WTC11 (cell line): ENCODE measurements around the gene RAB10. TPM values are rescaled to one million over a fixed set of nuclear protein-coding genes. Genes with fewer than 3 reads are reported as not detected.

Experiments used
- ATAC-seq: fragments of 200-7000 bp; cut with Tn5 transposase; 2 replicates; pipeline ENCODE4 v1.10.0; 2021; ENCODE audit warnings: mild to moderate bottlenecking, moderate library complexity
- CTCF ChIA-PET: fragments of 300-600 bp; sonication (Branson Sonifier 250); formaldehyde crosslinking; loops from one replicate; lab custom pipeline; 2021; ENCODE audit warnings: antibody characterized with exemption; lab: Charles Lee
- POLR2A ChIA-PET: fragments of 350-600 bp; sonication (Branson Sonifier 250); formaldehyde crosslinking; loops from one replicate; lab custom pipeline; 2021; ENCODE audit warnings: antibody characterized with exemption; lab: Charles Lee
- DNase-seq: peaks from one replicate; pipeline ENCODE4 v3.0.0; 2021; ENCODE audit warnings: low spot score
- H3K27ac Mint-ChIP-seq: 2 replicates; pipeline ENCODE4 v1.8.0; 2021; ENCODE audit warnings: mixed read lengths
- H3K27me3 Mint-ChIP-seq: 2 replicates; pipeline ENCODE4 v1.8.0; 2021; ENCODE audit warnings: low read depth, mild to moderate bottlenecking, moderate library complexity, mixed read lengths
- H3K36me3 Mint-ChIP-seq: 2 replicates; pipeline ENCODE4 v1.8.0; 2021; ENCODE audit warnings: mixed read lengths
- H3K4me1 Mint-ChIP-seq: 2 replicates; pipeline ENCODE4 v1.8.0; 2022; ENCODE audit warnings: mixed read lengths
- H3K4me3 Mint-ChIP-seq: 2 replicates; pipeline ENCODE4 v1.8.0; 2021; ENCODE audit warnings: mild to moderate bottlenecking, moderate library complexity, mixed read lengths
- H3K9me3 Mint-ChIP-seq: 2 replicates; pipeline ENCODE4 v1.8.0; 2021; ENCODE audit warnings: mixed read lengths
- AFF4 ChIP-seq: sonication (generic); formaldehyde crosslinking; IDR thresholded peaks from 2 replicates; pipeline ENCODE4 v1.8.1; 2023; ENCODE audit warnings: mild to moderate bottlenecking, missing genetic modification reagents, borderline replicate concordance
- ELF4 ChIP-seq: sonication (generic); formaldehyde crosslinking; IDR thresholded peaks from 2 replicates; pipeline ENCODE4 v1.8.1; 2022; ENCODE audit warnings: low read depth, mild to moderate bottlenecking, moderate library complexity, missing genetic modification reagents
- ETV6 ChIP-seq: sonication (generic); formaldehyde crosslinking; IDR thresholded peaks from 2 replicates; pipeline ENCODE4 v1.8.1; 2022; ENCODE audit warnings: mild to moderate bottlenecking, missing genetic modification reagents
- FOXK1 ChIP-seq: sonication (generic); formaldehyde crosslinking; IDR thresholded peaks from 2 replicates; pipeline ENCODE4 v1.8.0; 2022; ENCODE audit warnings: mild to moderate bottlenecking, moderate library complexity, missing genetic modification reagents
- FOXP1 ChIP-seq: sonication (generic); formaldehyde crosslinking; IDR thresholded peaks from 2 replicates; pipeline ENCODE4 v1.8.0; 2022; ENCODE audit warnings: missing genetic modification reagents, mild to moderate bottlenecking, moderate library complexity, borderline replicate concordance
- FOXP4 ChIP-seq: sonication (generic); formaldehyde crosslinking; IDR thresholded peaks from 2 replicates; pipeline ENCODE4 v1.8.0; 2022; ENCODE audit warnings: mild to moderate bottlenecking, missing genetic modification reagents
- GABPB1 ChIP-seq: sonication (generic); formaldehyde crosslinking; IDR thresholded peaks from 2 replicates; pipeline ENCODE4 v1.8.1; 2023; ENCODE audit warnings: mild to moderate bottlenecking, missing genetic modification reagents
- IRF2 ChIP-seq: sonication (generic); formaldehyde crosslinking; IDR thresholded peaks from 2 replicates; pipeline ENCODE4 v1.8.0; 2022; ENCODE audit warnings: low read depth, missing genetic modification reagents, borderline replicate concordance
- JAZF1 ChIP-seq: fragments of 250-450 bp; sonication (Bioruptor Pico); IDR thresholded peaks from 2 replicates; pipeline ENCODE4 v1.9.0; 2021; ENCODE audit warnings: moderate library complexity, mild to moderate bottlenecking, inconsistent platforms
- MXD4 ChIP-seq: fragments of 250-450 bp; sonication (Bioruptor Pico); IDR thresholded peaks from 2 replicates; pipeline ENCODE4 v1.8.0; 2021; ENCODE audit warnings: mild to moderate bottlenecking, moderate library complexity, borderline replicate concordance
- NR2C2 ChIP-seq: sonication (generic); formaldehyde crosslinking; IDR thresholded peaks from 2 replicates; pipeline ENCODE4 v1.8.0; 2022; ENCODE audit warnings: mild to moderate bottlenecking, missing genetic modification reagents
- TCF7 ChIP-seq: sonication (generic); formaldehyde crosslinking; IDR thresholded peaks from 2 replicates; pipeline ENCODE4 v1.8.0; 2022; ENCODE audit warnings: mild to moderate bottlenecking, low read depth, missing genetic modification reagents, moderate library complexity
- TEAD1 ChIP-seq: sonication (generic); formaldehyde crosslinking; IDR thresholded peaks from 2 replicates; pipeline ENCODE4 v1.8.0; 2022; ENCODE audit warnings: mild to moderate bottlenecking, missing genetic modification reagents
- USF1 ChIP-seq: sonication (generic); formaldehyde crosslinking; IDR thresholded peaks from 2 replicates; pipeline ENCODE4 v1.8.0; 2022; ENCODE audit warnings: mild to moderate bottlenecking, missing genetic modification reagents
- USF2 ChIP-seq: sonication (generic); formaldehyde crosslinking; IDR thresholded peaks from 2 replicates; pipeline ENCODE4 v1.8.1; 2023; ENCODE audit warnings: mild to moderate bottlenecking, missing genetic modification reagents, moderate library complexity
- ZNF232 ChIP-seq: sonication (generic); formaldehyde crosslinking; IDR thresholded peaks from 2 replicates; pipeline ENCODE4 v1.8.0; 2022; ENCODE audit warnings: mild to moderate bottlenecking, missing genetic modification reagents
- ZNF425 ChIP-seq: fragments of 250-450 bp; sonication (Bioruptor Pico); conservative IDR thresholded peaks from 2 replicates; pipeline ENCODE4 v1.9.0; 2021; ENCODE audit warnings: mild to moderate bottlenecking
- ZNF512 ChIP-seq: sonication (generic); formaldehyde crosslinking; IDR thresholded peaks from 2 replicates; pipeline ENCODE4 v1.8.1; 2022; ENCODE audit warnings: missing genetic modification reagents, borderline replicate concordance
- ZSCAN18 ChIP-seq: fragments of 250-450 bp; sonication (Bioruptor Pico); IDR thresholded peaks from 2 replicates; pipeline ENCODE4 v2.1.2; 2022; ENCODE audit warnings: mild to moderate bottlenecking, moderate library complexity
- total RNA-seq: library from RNA; stranded (reverse); gene quantifications from 3 replicates; pipeline ENCODE4 v1.2.3, GENCODE V29; 2021

Gene RAB10
- total RNA-seq, 1 experiment from 2014 or later, result 127 TPM

- TF ChIP-seq FOXP1 (CRISPR knock-in tag), result no peak
- TF ChIP-seq FOXP4 (CRISPR knock-in tag), result no peak
- TF ChIP-seq NR2C2 (CRISPR knock-in tag), result no peak
- no peak for TF ChIP-seq JAZF1 (CRISPR knock-in tag)
- TF ChIP-seq MXD4 (CRISPR knock-in tag), result no peak
- no peak for TF ChIP-seq USF1 (CRISPR knock-in tag)
- no peak for TF ChIP-seq ZSCAN18 (CRISPR knock-in tag)
- no peak for TF ChIP-seq AFF4
- TF ChIP-seq GABPB1 (CRISPR knock-in tag), result no peak
- TF ChIP-seq, all 79 proteins: peak for 0
These were observed 123.7 kb downstream of the RAB10 start (continued) for GRCh38 chr2:26157580-26157979.

GRCh38 chr2:26161926-26162325 lies 128.0 kb downstream of the RAB10 start:
- Mint-ChIP-seq H3K27ac (no peak overlapping the region), H3K27me3 (peaks cover 2% of the 10 kb centered on the region; the same call in 1 of the 2 replicates), H3K9me3 (peaks cover 6% of the 10 kb centered on the region), H3K4me3 (no peak overlapping the region), H3K4me1 (no peaks in the 10 kb centered on the region), H3K36me3 (no peaks in the 10 kb centered on the region)
- DNase-seq, result no peak
- ChIA-PET CTCF (interaction anchor here (1.0 to 1.1 kb wide), 2 partner anchors 10 to 164 kb away, joined by 3 to 4 read pairs; no protein-coding TSS in a partner anchor), POLR2A (no interaction called here)
- ATAC-seq, result no peak
- TF ChIP-seq TEAD1 (CRISPR knock-in tag) (no peak), FOXP4 (CRISPR knock-in tag) (no peak), ZNF425 (CRISPR knock-in tag) (no peak), ETV6 (no peak), ZNF232 (CRISPR knock-in tag) (no peak), TCF7 (CRISPR knock-in tag) (no peak), FOXK1 (no peak), ELF4 (CRISPR knock-in tag) (no peak), IRF2 (CRISPR knock-in tag) (no peak), USF2 (CRISPR knock-in tag) (no peak), ZNF512 (CRISPR knock-in tag) (no peak)
